NT2/D1 (cell line): Measurements from ENCODE around the gene DNAH1.

ENCODE experiments used
- YY1 ChIP-seq: IDR thresholded peaks from 2 replicates; pipeline ENCODE4 v1.6.1; 2011; ENCODE audit not compliant: insufficient read length, insufficient read depth
- ZNF274 ChIP-seq: IDR thresholded peaks from 2 replicates; pipeline ENCODE4 v1.6.1; 2011; ENCODE audit warnings: mild to moderate bottlenecking, low read depth, low read length

- TF ChIP-seq YY1 (no peak), ZNF274 (no peak)
Measured at GRCh38 chr3:52319921-52320595, 3.9 kb downstream of the DNAH1 start.
